ENCODE measurements around the gene KCNA4.

DNA sequence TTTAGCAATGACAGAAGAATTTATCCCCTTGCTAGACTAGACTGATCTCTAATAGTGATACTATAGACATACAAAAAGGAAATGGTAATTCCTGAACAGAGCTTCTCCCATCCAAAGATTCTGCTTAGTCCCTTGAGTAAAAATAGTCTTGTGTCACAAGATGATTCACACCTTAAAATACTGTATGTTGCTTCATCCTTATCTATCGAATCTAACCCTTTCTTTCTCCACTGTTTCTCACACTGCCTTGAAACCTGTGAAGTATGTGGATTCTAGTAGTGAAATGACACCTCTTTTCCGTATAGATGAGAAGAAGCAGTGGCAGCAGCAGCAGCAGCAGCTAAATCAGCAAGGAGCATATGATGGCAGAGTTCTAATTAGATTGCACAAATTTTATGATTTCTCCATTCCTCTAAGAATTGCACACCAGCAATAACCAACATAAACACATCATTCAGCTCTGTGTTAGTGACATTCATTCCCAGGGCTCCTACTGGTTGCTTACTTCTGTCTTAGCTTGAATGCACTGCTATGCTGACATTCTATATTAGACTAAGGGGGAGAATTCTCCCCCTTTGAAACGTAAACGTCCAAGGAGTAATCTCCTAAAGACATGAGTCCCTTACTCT is 14.6 kb downstream of the KCNA4 start:
- TF ChIP-seq TEAD4 (IDR thresholded peaks at IDR 0.05) (no peak), TAF1 (IDR thresholded peaks at IDR 0.05; ENCODE audit: low read depth) (no peak), FOXM1 (IDR thresholded peaks at IDR 0.05; ENCODE audit: borderline replicate concordance, low read depth) (no peak), YY1 (IDR thresholded peaks at IDR 0.05; ENCODE audit: low read depth) (no peak)
- TF ChIP-seq, protein P1, sequence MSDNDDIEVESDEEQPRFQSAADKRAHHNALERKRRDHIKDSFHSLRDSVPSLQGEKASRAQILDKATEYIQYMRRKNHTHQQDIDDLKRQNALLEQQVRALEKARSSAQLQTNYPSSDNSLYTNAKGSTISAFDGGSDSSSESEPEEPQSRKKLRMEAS (IDR thresholded peaks at IDR 0.05), result no peak

All from Ishikawa (cell line).